SK-N-MC (cell line): ENCODE data around the gene SLC25A41.
A peak's percentile ranks its signal among the peaks of the same experiment; 100 is the strongest.
"Not testable (repeated sequence)": the region's sequence is repeated elsewhere in the genome, so short reads cannot be mapped to it uniquely, and the experiment has no call there.

Source experiments
- DNase-seq: peaks from one replicate; pipeline ENCODE4 v3.0.0-alpha.2; 2011; ENCODE audit warnings: low read depth, low spot score
- H3K27ac ChIP-seq: fragments of 200-600 bp; sonication (generic); 2 replicates; pipeline ENCODE4 v1.5.1; 2016; ENCODE audit warnings: mixed run types
- H3K36me3 ChIP-seq: fragments of 200-600 bp; sonication (generic); 2 replicates; pipeline ENCODE4 v1.6.1; 2017; ENCODE audit warnings: antibody characterized with exemption, low read length, mixed read lengths; ENCODE audit not compliant: insufficient read depth
- H3K4me3 ChIP-seq: fragments of 200-600 bp; sonication (generic); 2 replicates; pipeline ENCODE4 v1.5.1; 2016
- H3K9ac ChIP-seq: fragments of 200-600 bp; sonication (generic); 2 replicates; pipeline ENCODE4 v1.8.0; 2017; ENCODE audit warnings: mixed run types, mixed read lengths; ENCODE audit not compliant: insufficient read length
- H3K9me3 ChIP-seq: fragments of 200-600 bp; sonication (generic); 2 replicates; pipeline ENCODE4 v1.6.1; 2017; ENCODE audit warnings: low read depth, mild to moderate bottlenecking, antibody characterized with exemption, low read length, moderate library complexity, mixed read lengths
- EZH2 ChIP-seq: fragments of 200-600 bp; sonication (generic); IDR thresholded peaks from one replicate; pipeline ENCODE4 v1.6.1; 2017; ENCODE audit warnings: antibody characterized with exemption
- FOXP2 ChIP-seq: optimal IDR thresholded peaks from 2 replicates; pipeline ENCODE3; 2011; ENCODE audit warnings: mild to moderate bottlenecking, moderate library complexity; ENCODE audit not compliant: insufficient read depth; ENCODE audit errors: extremely low read length, control extremely low read depth
- POLR2AphosphoS5 ChIP-seq: IDR thresholded peaks from 2 replicates; pipeline ENCODE4 v1.6.1; 2012; ENCODE audit warnings: mild to moderate bottlenecking, low read depth, low read length, borderline replicate concordance

Gene SLC25A41

DNA sequence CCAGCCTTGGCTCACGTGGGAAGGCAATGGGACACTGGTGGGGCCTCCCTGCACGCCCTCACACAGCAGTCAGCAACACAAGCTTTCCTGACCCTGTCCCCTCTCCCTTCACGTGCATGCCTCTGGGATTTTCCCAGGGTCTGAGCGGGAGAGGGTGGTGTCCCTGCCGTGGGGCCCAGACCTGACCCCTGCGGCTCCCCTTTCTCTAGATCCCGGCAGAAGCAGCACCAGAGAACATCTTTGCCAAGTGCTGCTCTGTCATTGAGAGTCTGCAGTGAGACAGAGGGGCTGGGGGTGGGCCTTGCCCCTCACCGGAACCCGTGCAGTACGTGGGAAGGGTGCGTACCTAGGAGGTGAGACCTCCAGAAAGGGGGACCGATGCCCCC is 21.5 kb downstream of the SLC25A41 start:
- Histone ChIP-seq H3K36me3 (peaks cover 38% of the 10 kb centered on the region; the same call in 1 of the 2 replicates), H3K4me3 (no peak overlapping the region), H3K9ac (no peak overlapping the region), H3K9me3 (no peaks in the 10 kb centered on the region), H3K27ac (no peak overlapping the region)
- DNase-seq, result no peak
- TF ChIP-seq EZH2 (no peak), POLR2AphosphoS5 (no peak), FOXP2 (no peak)

DNA sequence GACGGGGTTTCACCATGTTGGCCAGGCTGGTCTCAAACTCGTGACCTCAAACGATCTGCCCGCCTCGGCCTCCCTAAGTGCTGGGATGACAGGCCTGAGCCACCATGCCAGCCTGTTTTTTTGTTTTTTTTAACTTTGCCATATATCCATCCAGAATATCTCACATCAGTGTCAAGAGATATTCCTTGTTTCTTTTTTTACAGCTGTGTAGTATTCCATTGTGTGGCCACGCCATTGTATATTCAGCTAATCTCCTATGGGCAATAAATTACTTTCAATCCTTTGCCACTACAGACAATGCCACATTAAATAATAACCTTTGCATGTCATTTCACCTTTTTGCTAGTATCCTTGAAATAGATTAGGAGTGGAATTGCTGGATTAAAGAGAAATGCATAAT is 24.2 kb downstream of the SLC25A41 start:
- H3K9me3 ChIP-seq, result no peaks in the 10 kb centered on the region
- H3K36me3 ChIP-seq, result peaks cover 11% of the 10 kb centered on the region; the same call in 1 of the 2 replicates
- H3K9ac ChIP-seq, result no peak overlapping the region
- no peak overlapping the region for H3K4me3 ChIP-seq
- no peak overlapping the region for H3K27ac ChIP-seq
- TF ChIP-seq FOXP2 (no peak), POLR2AphosphoS5 (no peak), EZH2 (no peak)
- no peak for DNase-seq

DNA sequence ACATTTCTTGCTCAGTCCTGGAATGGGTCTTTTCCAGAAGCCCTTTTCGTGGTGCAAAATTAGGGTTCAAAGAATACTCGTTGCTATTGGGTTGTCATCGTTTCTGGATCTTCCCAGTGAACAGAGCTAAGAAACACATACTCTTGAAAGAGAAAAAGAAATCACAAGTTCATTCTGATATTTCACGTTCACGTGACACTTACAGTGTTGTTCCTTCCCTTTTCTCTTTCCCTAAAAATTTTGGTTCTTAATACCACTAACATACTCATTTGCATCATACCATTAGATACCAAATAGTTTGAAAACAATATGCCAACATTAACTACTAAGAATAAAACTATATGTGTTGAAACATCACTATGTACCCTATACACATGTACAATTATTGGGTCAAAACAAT is 27.2 kb downstream of the SLC25A41 start:
- Histone ChIP-seq H3K9ac (no peak overlapping the region), H3K9me3 (no peaks in the 10 kb centered on the region), H3K27ac (no peak overlapping the region), H3K4me3 (no peak overlapping the region), H3K36me3 (no peaks in the 10 kb centered on the region)
- DNase-seq, result no peak
- TF ChIP-seq FOXP2 (no peak), EZH2 (no peak), POLR2AphosphoS5 (no peak)

DNA sequence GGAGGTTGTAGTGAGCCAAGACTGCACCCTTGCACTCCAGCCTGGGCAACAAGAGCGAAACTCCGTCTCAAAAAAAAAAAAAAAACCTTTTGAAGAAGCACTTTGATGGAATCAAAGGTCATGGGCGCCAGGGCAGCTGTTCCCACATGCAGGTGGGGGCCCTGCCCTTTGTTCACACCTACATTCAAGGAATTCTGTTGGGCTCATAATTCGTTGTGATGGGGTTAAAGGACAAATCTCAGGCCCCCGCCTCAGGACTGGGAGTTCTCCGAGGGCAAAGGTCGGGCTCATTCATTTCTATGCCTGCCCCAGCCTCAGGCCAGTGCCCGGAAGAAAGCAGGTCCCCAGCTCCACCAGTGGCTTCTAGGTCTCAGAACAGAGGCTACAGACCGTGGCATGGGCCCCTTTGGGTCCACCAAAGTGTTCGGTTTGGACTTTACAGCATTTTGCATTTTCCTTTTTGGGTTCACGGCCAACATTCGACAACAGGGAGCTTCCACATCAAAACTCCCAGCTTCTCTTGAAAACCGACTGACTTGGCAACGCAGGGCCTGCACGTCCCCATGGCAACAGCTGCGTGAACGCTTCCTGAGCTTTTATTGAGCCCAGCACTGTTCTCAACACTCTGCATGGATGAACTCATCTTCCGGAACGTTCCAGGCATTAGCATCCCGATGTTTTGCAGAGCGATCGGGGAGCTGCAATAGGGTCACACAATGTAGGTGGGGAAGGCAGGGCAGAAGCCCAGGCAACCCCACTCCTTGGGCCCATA is 30.5 kb downstream of the SLC25A41 start:
- H3K9me3 ChIP-seq, result no peaks in the 10 kb centered on the region
- H3K27ac ChIP-seq, result no peak overlapping the region
- TF ChIP-seq FOXP2, result no peak
- H3K9ac ChIP-seq, result no peak overlapping the region
- H3K4me3 ChIP-seq, result no peak overlapping the region
- H3K36me3 ChIP-seq, result no peaks in the 10 kb centered on the region
- no peak for DNase-seq

DNA sequence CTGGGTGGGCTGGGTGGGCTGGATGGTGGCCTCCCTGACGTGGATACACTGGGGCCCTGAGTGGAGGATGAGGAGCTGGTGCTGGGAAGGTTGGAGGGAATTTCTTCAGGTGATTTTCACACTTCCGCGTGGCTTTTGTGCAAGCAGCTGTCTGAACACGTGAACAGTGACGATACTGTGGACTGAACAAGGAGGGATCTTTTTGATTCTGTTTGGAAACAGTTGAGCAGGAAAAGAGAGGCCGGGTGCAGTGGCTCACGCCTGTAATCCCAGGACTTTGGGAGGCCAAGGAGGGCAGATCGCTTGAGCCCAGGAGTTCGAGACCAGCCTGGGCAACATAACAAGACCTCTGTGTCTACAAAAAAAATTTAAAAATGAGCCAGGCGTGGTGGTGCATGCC is 31.5 kb downstream of the SLC25A41 start:
- H3K4me3 ChIP-seq, result no peak overlapping the region
- no peaks in the 10 kb centered on the region for H3K9me3 ChIP-seq

DNA sequence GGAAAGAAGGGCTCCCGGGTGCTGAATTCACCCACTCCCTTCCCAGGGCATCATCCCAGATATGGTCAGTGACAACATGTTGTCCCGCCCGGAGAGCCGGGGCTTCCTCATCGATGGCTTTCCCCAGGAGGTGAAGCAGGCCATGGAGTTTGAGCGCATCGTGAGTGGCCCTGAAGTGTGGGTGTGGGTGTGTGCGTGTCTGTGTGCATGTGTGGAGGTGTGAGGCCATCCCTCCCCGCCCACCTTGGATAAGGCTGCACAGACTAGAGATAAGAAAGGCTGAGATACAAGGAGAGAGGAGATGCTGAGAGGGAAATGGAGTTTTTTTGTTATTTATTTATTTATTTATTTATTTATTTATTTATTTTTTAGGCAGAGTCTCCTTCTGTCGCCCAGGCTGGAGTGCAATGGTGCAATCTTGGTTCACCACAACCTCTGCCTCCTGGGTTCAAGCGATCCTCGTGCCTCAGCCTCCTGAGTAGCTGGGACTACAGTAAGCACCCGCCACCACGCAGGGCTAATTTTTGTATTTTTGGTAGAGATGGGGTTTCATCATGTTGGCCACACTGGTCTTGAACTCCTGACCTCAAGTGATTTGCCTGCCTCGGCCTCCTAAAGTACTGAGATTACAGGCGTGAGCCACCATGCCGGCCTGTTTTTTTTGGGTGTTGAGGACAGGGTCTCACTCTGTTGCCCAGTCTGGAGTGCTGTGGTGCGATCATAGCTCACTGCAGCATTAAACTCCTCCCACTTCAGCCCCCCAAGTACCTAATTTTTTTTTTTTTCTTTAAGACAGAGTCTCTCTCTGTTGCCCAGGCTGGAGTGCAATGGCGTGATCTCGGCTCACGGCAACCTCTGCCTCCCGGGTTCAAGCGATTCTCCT is 33.3 kb downstream of the SLC25A41 start:
- H3K9me3 ChIP-seq, H3K36me3 ChIP-seq, H3K27ac ChIP-seq, H3K4me3 ChIP-seq, H3K9ac ChIP-seq, DNase-seq: not testable (repeated sequence)

More for the DNA sequence above, 31.5 kb downstream of the SLC25A41 start:
- H3K27ac ChIP-seq, result no peak overlapping the region
- DNase-seq, result no peak
- no peak overlapping the region for H3K9ac ChIP-seq
- no peaks in the 10 kb centered on the region for H3K36me3 ChIP-seq
- TF ChIP-seq EZH2 (no peak), POLR2AphosphoS5 (no peak), FOXP2 (no peak)

DNA sequence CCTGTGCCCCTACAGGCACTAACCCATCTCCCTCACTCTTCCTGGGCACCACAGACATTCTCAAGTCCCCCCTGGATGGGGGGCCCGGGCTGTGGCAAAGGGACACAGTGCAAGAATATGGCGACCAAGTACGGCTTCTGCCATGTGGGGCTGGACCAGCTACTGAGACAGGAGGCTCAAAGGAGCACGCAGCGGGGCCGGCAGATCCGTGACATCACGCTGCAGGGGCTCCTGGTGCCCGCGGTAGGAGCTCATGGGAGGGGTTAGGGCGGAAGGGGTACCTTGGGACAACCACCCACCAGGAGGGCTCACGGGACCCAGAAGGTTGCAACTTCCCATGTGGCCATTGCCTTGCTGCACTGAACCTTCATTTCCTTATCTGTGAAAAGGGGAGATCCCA is 37.3 kb downstream of the SLC25A41 start:
- Histone ChIP-seq H3K9me3 (no peaks in the 10 kb centered on the region), H3K4me3 (no peak overlapping the region), H3K36me3 (peaks cover 7% of the 10 kb centered on the region), H3K9ac (no peak overlapping the region), H3K27ac (no peak overlapping the region)
- DNase-seq, result no peak
- no peak for TF ChIP-seq POLR2AphosphoS5
- TF ChIP-seq EZH2, result no peak
- TF ChIP-seq FOXP2, result no peak

DNA sequence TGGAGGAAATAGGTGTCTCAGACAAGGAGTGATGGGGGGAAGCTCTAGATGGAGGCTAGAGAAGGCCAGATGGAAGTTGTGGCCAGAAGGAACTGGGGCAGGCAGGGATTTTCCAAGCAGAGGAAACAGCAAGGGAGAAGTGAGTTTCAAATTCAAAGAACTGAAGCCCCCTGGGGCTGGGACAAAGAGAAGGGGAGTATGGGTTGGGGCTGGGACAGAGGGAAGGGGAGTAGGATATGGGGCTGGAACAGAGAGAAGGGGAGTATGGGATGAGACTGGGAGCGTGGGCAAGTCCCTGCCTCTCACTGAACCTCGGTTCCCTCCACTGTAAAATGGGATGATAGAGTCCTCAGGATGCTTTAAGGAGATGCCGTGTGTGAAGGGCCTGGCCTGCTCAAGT is 38.7 kb downstream of the SLC25A41 start:
- H3K4me3 ChIP-seq, result no peak overlapping the region
- TF ChIP-seq EZH2 (no peak), POLR2AphosphoS5 (no peak), FOXP2 (no peak)
- no peaks in the 10 kb centered on the region for H3K9me3 ChIP-seq
- H3K27ac ChIP-seq, result no peak overlapping the region
- peaks cover 14% of the 10 kb centered on the region for H3K36me3 ChIP-seq
- no peak overlapping the region for H3K9ac ChIP-seq
- no peak for DNase-seq

DNA sequence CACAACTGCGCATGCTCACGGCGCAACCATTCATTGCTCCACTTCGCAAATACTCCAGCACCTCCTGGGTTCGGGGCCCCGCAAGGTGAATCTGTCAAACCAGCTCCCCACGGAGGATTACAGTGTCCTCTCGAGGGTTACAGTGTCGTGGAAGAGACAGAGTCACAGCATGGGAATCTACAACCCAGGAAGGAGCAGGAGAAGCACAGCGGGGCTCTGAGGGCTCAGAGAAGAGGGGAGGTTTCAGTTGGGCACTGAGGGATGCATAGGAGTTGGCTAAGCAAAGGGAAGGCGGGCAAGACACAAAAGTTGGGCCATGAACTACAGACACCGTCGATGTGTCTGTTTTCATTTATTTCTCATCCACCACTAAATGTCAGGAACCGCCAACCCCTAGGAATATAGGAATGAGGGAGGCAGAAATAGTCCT is 39.6 kb downstream of the SLC25A41 start:
- Histone ChIP-seq H3K9me3 (no peaks in the 10 kb centered on the region), H3K36me3 (peaks cover 21% of the 10 kb centered on the region), H3K9ac (peak overlapping the region; percentile 87), H3K27ac (peak overlapping the region; percentile 73), H3K4me3 (peak overlapping the region; percentile 81)
- TF ChIP-seq EZH2 (no peak), POLR2AphosphoS5 (peak; percentile 40)
- no peak for DNase-seq
